IMR-90 (cell line): ENCODE results near the gene PLXDC2. TPM values are rescaled to one million over a fixed set of nuclear protein-coding genes. Genes with fewer than 3 reads are reported as not detected.
A peak's percentile ranks its signal among the peaks of the same experiment; 100 is the strongest.

Experiments used
- ATAC-seq: fragments of 200-7000 bp; cut with Tn5 transposase; 2 replicates; pipeline ENCODE4 v1.9.1; 2020; ENCODE audit warnings: low read depth, mild to moderate bottlenecking, moderate library complexity
- BruUV-seq: library from RNA; stranded (reverse); fragments of 400-500 nt; replicated peaks from 2 replicates; lab custom pipeline; 2021; lab: Mats Ljungman, UMichigan
- CTCF ChIA-PET: fragments of 300-600 bp; formaldehyde crosslinking; extraction: SDS; loops from one replicate; lab custom pipeline; 2021; ENCODE audit warnings: antibody characterized with exemption; lab: Yijun Ruan, JAX
- POLR2A ChIA-PET: fragments of 300-600 bp; sonication (Branson Sonifier 250); formaldehyde crosslinking; loops from one replicate; lab custom pipeline; 2022; ENCODE audit warnings: antibody characterized with exemption; ENCODE audit not compliant: unreplicated experiment; lab: Charles Lee
- DNase-seq: peaks from one replicate; pipeline ENCODE4 v3.0.0; 2013
- H2AFZ ChIP-seq: replicated peaks from 2 replicates; pipeline ENCODE3; 2013; ENCODE audit warnings: low read length, mild to moderate bottlenecking; ENCODE audit not compliant: poor library complexity
- H2AK5ac ChIP-seq: 2 replicates; pipeline ENCODE4 v1.6.1; 2013; ENCODE audit warnings: low read depth, low read length, inconsistent platforms
- H2AK9ac ChIP-seq: replicated peaks from 2 replicates; pipeline ENCODE3; 2013; ENCODE audit warnings: mild to moderate bottlenecking, low read depth, low read length, moderate library complexity; ENCODE audit not compliant: poor library complexity
- H2BK120ac ChIP-seq: 2 replicates; pipeline ENCODE4 v1.6.1; 2013; ENCODE audit warnings: low read depth, low read length, inconsistent platforms
- H2BK15ac ChIP-seq: 3 replicates; pipeline ENCODE4 v1.6.1; 2013; ENCODE audit warnings: low read depth, low read length, inconsistent platforms
- H2BK20ac ChIP-seq: 2 replicates; pipeline ENCODE4 v1.6.1; 2013; ENCODE audit warnings: low read depth, mild to moderate bottlenecking, inconsistent platforms, low read length, moderate library complexity
- H2BK5ac ChIP-seq: 2 replicates; pipeline ENCODE4 v1.6.1; 2013; ENCODE audit warnings: mild to moderate bottlenecking, low read depth, low read length, inconsistent platforms; ENCODE audit not compliant: poor library complexity, severe bottlenecking
- H3K14ac ChIP-seq: replicated peaks from 2 replicates; pipeline ENCODE4 v1.6.1; 2013; ENCODE audit warnings: low read depth, low read length, inconsistent platforms
- H3K18ac ChIP-seq: 2 replicates; pipeline ENCODE4 v1.6.1; 2013; ENCODE audit warnings: low read depth, low read length, control low read depth
- H3K23ac ChIP-seq: 2 replicates; pipeline ENCODE4 v1.6.1; 2013; ENCODE audit warnings: low read depth, low read length, inconsistent platforms
- H3K27ac ChIP-seq: 2 replicates; pipeline ENCODE4 v1.5.1; 2013; ENCODE audit warnings: mild to moderate bottlenecking, control low read depth, low read length; ENCODE audit not compliant: insufficient read depth
- H3K27me3 ChIP-seq: 2 replicates; pipeline ENCODE4 v1.6.1; 2013; ENCODE audit warnings: low read length; ENCODE audit not compliant: control insufficient read depth, insufficient read depth
- H3K36me3 ChIP-seq: 2 replicates; pipeline ENCODE4 v1.6.1; 2013; ENCODE audit warnings: low read length, mixed read lengths; ENCODE audit not compliant: control insufficient read depth, insufficient read depth
- H3K4ac ChIP-seq: 2 replicates; pipeline ENCODE4 v1.6.1; 2013; ENCODE audit warnings: low read depth, low read length, inconsistent platforms
- H3K4me1 ChIP-seq: 2 replicates; pipeline ENCODE4 v1.6.1; 2013; ENCODE audit warnings: low read length, mixed read lengths; ENCODE audit not compliant: control insufficient read depth, insufficient read depth
- H3K4me2 ChIP-seq: 2 replicates; pipeline ENCODE4 v1.6.1; 2013; ENCODE audit warnings: low read depth, mild to moderate bottlenecking, control low read depth, low read length, moderate library complexity
- H3K4me3 ChIP-seq: 2 replicates; pipeline ENCODE4 v1.5.1; 2013; ENCODE audit warnings: low read depth, mild to moderate bottlenecking, control low read depth, low read length, moderate library complexity; ENCODE audit not compliant: insufficient read depth
- H3K56ac ChIP-seq: 2 replicates; pipeline ENCODE4 v1.6.1; 2013; ENCODE audit warnings: low read length, inconsistent platforms; ENCODE audit not compliant: insufficient read depth; ENCODE audit errors: extremely low read depth
- H3K79me1 ChIP-seq, 2 experiments: 2 replicates each; pipeline ENCODE4 v1.6.1; 2013; ENCODE audit warnings: low read length in 2 of 2, inconsistent platforms in 1 of 2, low read depth in 1 of 2
- H3K9ac ChIP-seq: 2 replicates; pipeline ENCODE4 v1.6.1; 2013; ENCODE audit warnings: low read depth, low read length, control low read depth
- H3K9me1 ChIP-seq: 2 replicates; pipeline ENCODE4 v1.6.1; 2013; ENCODE audit warnings: low read length, inconsistent platforms; ENCODE audit not compliant: insufficient read depth
- H3K9me3 ChIP-seq: 2 replicates; pipeline ENCODE4 v1.6.1; 2013; ENCODE audit warnings: low read length; ENCODE audit not compliant: control insufficient read depth, insufficient read depth
- H4K20me1 ChIP-seq: 2 replicates; pipeline ENCODE4 v1.6.1; 2013; ENCODE audit warnings: low read length, inconsistent platforms; ENCODE audit not compliant: insufficient read depth
- H4K5ac ChIP-seq: 2 replicates; pipeline ENCODE4 v1.6.1; 2013; ENCODE audit warnings: mild to moderate bottlenecking, low read depth, low read length, control low read depth
- H4K8ac ChIP-seq, 2 experiments: 2 replicates each; pipeline ENCODE4 v1.6.1; 2013; ENCODE audit warnings: low read depth in 2 of 2, low read length in 2 of 2, control low read depth in 1 of 2, inconsistent platforms in 1 of 2
- H4K91ac ChIP-seq: 2 replicates; pipeline ENCODE4 v1.6.1; 2013; ENCODE audit warnings: low read depth, low read length, inconsistent platforms; ENCODE audit not compliant: insufficient read depth
- BHLHE40 ChIP-seq: fragments of 150-350 bp; IDR thresholded peaks from 2 replicates; pipeline ENCODE4 v1.6.1; 2016; ENCODE audit warnings: mild to moderate bottlenecking, low read depth, low read length
- CEBPB ChIP-seq: IDR thresholded peaks from 2 replicates; pipeline ENCODE4 v1.6.1; 2012; ENCODE audit warnings: low read depth, low read length, improper control_type of control experiment
- CHD1 ChIP-seq: IDR thresholded peaks from 2 replicates; pipeline ENCODE4 v1.6.1; 2012; ENCODE audit warnings: low read depth, low read length, improper control_type of control experiment
- CTCF ChIP-seq: conservative IDR thresholded peaks from 2 replicates; pipeline ENCODE4 v1.5.1; 2012; ENCODE audit warnings: mild to moderate bottlenecking, low read depth, low read length, improper control_type of control experiment
- ELK1 ChIP-seq: fragments of 150-350 bp; IDR thresholded peaks from 2 replicates; pipeline ENCODE4 v1.6.1; 2016; ENCODE audit warnings: low read depth, mild to moderate bottlenecking, low read length, moderate library complexity, borderline replicate concordance
- FOS ChIP-seq: fragments of 150-350 bp; IDR thresholded peaks from 2 replicates; pipeline ENCODE4 v1.6.1; 2016; ENCODE audit warnings: low read depth, low read length
- MAFK ChIP-seq: IDR thresholded peaks from 2 replicates; pipeline ENCODE4 v1.6.1; 2012; ENCODE audit warnings: low read depth, low read length, improper control_type of control experiment
- MAZ ChIP-seq: IDR thresholded peaks from 2 replicates; pipeline ENCODE4 v1.6.1; 2012; ENCODE audit warnings: low read depth, mild to moderate bottlenecking, low read length, improper control_type of control experiment, moderate library complexity, borderline replicate concordance
- MXI1 ChIP-seq: IDR thresholded peaks from 2 replicates; pipeline ENCODE4 v1.6.1; 2012; ENCODE audit warnings: low read depth, mild to moderate bottlenecking, low read length, moderate library complexity, borderline replicate concordance
- NFE2L2 ChIP-seq: fragments of 150-350 bp; IDR thresholded peaks from 2 replicates; pipeline ENCODE4 v1.6.1; 2016; ENCODE audit warnings: low read depth, mild to moderate bottlenecking, low read length
- POLR2A ChIP-seq: IDR thresholded peaks from 2 replicates; pipeline ENCODE4 v1.6.1; 2012; ENCODE audit warnings: mild to moderate bottlenecking, low read depth, low read length
- RAD21 ChIP-seq: IDR thresholded peaks from 2 replicates; pipeline ENCODE4 v1.6.1; 2012; ENCODE audit warnings: low read length, improper control_type of control experiment
- RCOR1 ChIP-seq: IDR thresholded peaks from 2 replicates; pipeline ENCODE4 v1.6.1; 2012; ENCODE audit warnings: mild to moderate bottlenecking, low read length, improper control_type of control experiment; ENCODE audit not compliant: insufficient replicate concordance
- RFX5 ChIP-seq: IDR thresholded peaks from 2 replicates; pipeline ENCODE4 v1.8.0; 2012; ENCODE audit warnings: low read depth, mild to moderate bottlenecking, low read length, moderate library complexity
- SMC3 ChIP-seq: fragments of 150-350 bp; IDR thresholded peaks from 2 replicates; pipeline ENCODE4 v1.6.1; 2016; ENCODE audit warnings: low read depth, mild to moderate bottlenecking, antibody characterized with exemption, low read length, moderate library complexity
- USF2 ChIP-seq: fragments of 150-350 bp; IDR thresholded peaks from 2 replicates; pipeline ENCODE4 v1.6.1; 2017; ENCODE audit warnings: mild to moderate bottlenecking, antibody characterized with exemption, low read length, low read depth
- WGBS, 2 experiments: methylation state at CpG; one replicate each; pipeline versions ENCODE4 v1.1.5 to v1.1.7; 2013; ENCODE audit warnings: missing lambda C conversion rate in 2 of 2; ENCODE audit not compliant: insufficient read length in 1 of 2; ENCODE audit errors: extremely low coverage in 2 of 2; 5-methylcytosine and 5-hydroxymethylcytosine counted together
- dilution Hi-C: fragments of 300-500 bp; cut with HindIII; formaldehyde crosslinking; loops from one replicate; pipeline ENCODE4 v1.14.3; 2018; ENCODE audit warnings: low sequenced_read_pairs; ENCODE audit not compliant: unreplicated experiment
- in situ Hi-C: fragments of 300-500 bp; cut with MboI; formaldehyde crosslinking; loops from 3 replicates; pipeline ENCODE4 v1.14.3; 2019; ENCODE audit warnings: low sequenced_read_pairs, inconsistent platforms, mixed read lengths
- intact Hi-C: fragments of 100-400 bp; cut with micrococcal nuclease; formaldehyde crosslinking; loops from 2 replicates; pipeline ENCODE4 v1.10.0; 2022
- polyA plus RNA-seq, 3 experiments: library from polyadenylated mRNA; depleted of rRNA; stranded (reverse); fragments of >200 nt; gene quantifications; 2 replicates each; pipeline ENCODE4 v1.2.3, GENCODE V29; 2012; ENCODE audit warnings: low replicate concordance in 1 of 3
- total RNA-seq: library from RNA; depleted of rRNA; stranded (reverse); fragments of >200 nt; gene quantifications from 2 replicates; pipeline ENCODE4 v1.2.3, GENCODE V29; 2012

PLXDC2 gene
- total and polyA plus RNA-seq, 2 of the 4 experiments (the other 2 are of a cell fraction), result 3.2 to 6.1 TPM

- Histone ChIP-seq H3K4ac (no peak overlapping the region), H4K20me1 (no peaks in the 10 kb centered on the region), H2BK120ac (0 out of 2 replicates have a peak overlapping the region, but pooled peaks have one; percentile 64), H3K23ac (no peak overlapping the region), H4K8ac (no peak overlapping the region), H3K9me1 (peaks cover 7% of the 10 kb centered on the region), H4K5ac (peak overlapping the region; percentile 42; the same call in 1 of the 2 replicates), H3K56ac (no peak overlapping the region), H3K4me2 (no peak overlapping the region), H3K9ac (no peak overlapping the region), H2AK9ac (no peak overlapping the region), H2BK5ac (no peak overlapping the region), H3K9me3 (no peaks in the 10 kb centered on the region), H3K18ac (no peak overlapping the region), H3K36me3 (no peaks in the 10 kb centered on the region), H3K14ac (peak overlapping the region; percentile 4; the same call in 1 of the 2 replicates), H2BK20ac (no peak overlapping the region), H2AK5ac (no peak overlapping the region), H3K27ac (no peak overlapping the region), H3K27me3 (no peaks in the 10 kb centered on the region), H3K4me1 (peaks cover 10% of the 10 kb centered on the region), H3K79me1 (no peaks in the 10 kb centered on the region), H2BK15ac (no peak overlapping the region), H2AFZ (no peak overlapping the region), H4K91ac (no peak overlapping the region), H3K4me3 (no peak overlapping the region)
- CTCF ChIA-PET, result no interaction called here
- ATAC-seq (no peak), DNase-seq (no peak)
- dilution Hi-C loops, result no loop called here
- TF ChIP-seq POLR2A (no peak), MXI1 (no peak), MAFK (no peak), ELK1 (no peak), CEBPB (no peak), RAD21 (no peak), BHLHE40 (no peak), SMC3 (no peak), USF2 (no peak), RCOR1 (no peak), MAZ (no peak), CHD1 (no peak), NFE2L2 (no peak), FOS (no peak), RFX5 (no peak), CTCF (no peak)
- WGBS, 2 experiments, result no CpG with 5 or more reads among the region's 4 CpGs
- POLR2A ChIA-PET, result no interaction called here
- intact Hi-C loops, result loop anchor here (5.0 to 10.0 kb wide), 2 partner anchors 292 to 745 kb away; partner anchors contain the start of gene PLXDC2
- BruUV-seq, result no TSS peak
- in situ Hi-C loops, result no loop called here
Measured at GRCh38 chr10:20109613-20110012, 293.4 kb downstream of the PLXDC2 start.
